SK-N-SH (cell line): Measurements from ENCODE around the gene GPATCH1. TPM values are rescaled to one million over a fixed set of nuclear protein-coding genes. Genes with fewer than 3 reads are reported as not detected.

Source experiments
- CTCF ChIA-PET: fragments of 300-600, 350-600 bp; formaldehyde crosslinking; extraction: SDS; loops from one replicate; lab custom pipeline; 2021; lab: Yijun Ruan, JAX
- POLR2A ChIA-PET: fragments of 350-600 bp; sonication (Branson Sonifier 250); formaldehyde crosslinking; extraction: SDS; loops from one replicate; lab custom pipeline; 2020; ENCODE audit warnings: antibody characterized with exemption, inconsistent platforms; lab: Yijun Ruan, JAX
- DNase-seq: peaks from one replicate; pipeline ENCODE4 v3.0.0; 2012
- H2AFZ ChIP-seq: fragments of 200-600 bp; sonication (generic); 2 replicates; pipeline ENCODE4 v1.8.1; 2016; ENCODE audit warnings: antibody characterized with exemption, mild to moderate bottlenecking, low read depth
- H3F3A ChIP-seq: fragments of 200-600 bp; sonication (generic); replicated peaks from 2 replicates; pipeline ENCODE3; 2016; ENCODE audit warnings: antibody characterized with exemption, mild to moderate bottlenecking; ENCODE audit not compliant: insufficient read depth
- H3K27ac ChIP-seq, 2 experiments: fragments of 200-500 bp in 1 of 2; fragments of 200-600 bp in 1 of 2; sonication (Bioruptor generic) in 1 of 2; sonication (generic), shearing (Covaris generic) in 1 of 2; 2 replicates each; pipeline versions ENCODE4 v1.5.1 to v1.6.1; 2014 to 2016; ENCODE audit warnings: low read depth in 2 of 2, inconsistent platforms in 1 of 2, low read length in 1 of 2, mild to moderate bottlenecking in 1 of 2, mixed read lengths in 1 of 2
- H3K27me3 ChIP-seq: fragments of 200-600 bp; sonication (generic), shearing (Covaris generic); 2 replicates; pipeline ENCODE4 v1.6.1; 2016; ENCODE audit warnings: mixed run types; ENCODE audit not compliant: insufficient read depth
- H3K36me3 ChIP-seq, 2 experiments: fragments of 200-500 bp in 1 of 2; fragments of 200-600 bp in 1 of 2; sonication (Bioruptor generic) in 1 of 2; sonication (generic) in 1 of 2; replicated peaks in 1 of 2; 2 replicates each; pipeline versions ENCODE3 to v1.5.1; 2014 to 2016; ENCODE audit warnings: low read length in 1 of 2, mild to moderate bottlenecking in 1 of 2; ENCODE audit not compliant: insufficient read depth in 2 of 2, control insufficient read depth in 1 of 2
- H3K4me1 ChIP-seq, 2 experiments: fragments of 200-500 bp in 1 of 2; fragments of 200-600 bp in 1 of 2; sonication (Bioruptor generic) in 1 of 2; sonication (generic), shearing (Covaris generic) in 1 of 2; 2 replicates each; pipeline versions ENCODE4 v1.5.1 to v1.6.1; 2014 to 2016; ENCODE audit warnings: low read depth in 1 of 2, low read length in 1 of 2, mixed run types in 1 of 2; ENCODE audit not compliant: insufficient read depth in 2 of 2, control insufficient read depth in 1 of 2
- H3K4me2 ChIP-seq: fragments of 200-600 bp; sonication (generic), shearing (Covaris generic); 2 replicates; pipeline ENCODE4 v1.6.1; 2017; ENCODE audit warnings: mixed run types
- H3K4me3 ChIP-seq, 2 experiments: fragments of 200-500 bp in 1 of 2; fragments of 200-600 bp in 1 of 2; sonication (Bioruptor generic) in 1 of 2; sonication (generic), shearing (Covaris generic) in 1 of 2; 2 replicates each; pipeline versions ENCODE4 v1.5.1 to v1.8.1; 2014 to 2016; ENCODE audit warnings: low read depth in 2 of 2, inconsistent platforms in 1 of 2, low read length in 1 of 2, mild to moderate bottlenecking in 1 of 2, mixed read lengths in 1 of 2, moderate library complexity in 1 of 2
- H3K79me2 ChIP-seq: fragments of 200-600 bp; sonication (generic); 2 replicates; pipeline ENCODE4 v1.8.1; 2017; ENCODE audit warnings: mild to moderate bottlenecking; ENCODE audit not compliant: insufficient read depth
- H3K9ac ChIP-seq: fragments of 200-600 bp; sonication (generic); 2 replicates; pipeline ENCODE4 v1.6.1; 2017; ENCODE audit warnings: mixed run types
- H3K9me2 ChIP-seq: fragments of 200-600 bp; sonication (generic); 2 replicates; pipeline ENCODE4 v1.6.1; 2017; ENCODE audit warnings: mixed run types
- H3K9me3 ChIP-seq: fragments of 200-600 bp; sonication (generic); 2 replicates; pipeline ENCODE4 v1.6.1; 2017; ENCODE audit warnings: mixed run types, mild to moderate bottlenecking, moderate library complexity
- H4K20me1 ChIP-seq: fragments of 200-600 bp; sonication (generic); 2 replicates; pipeline ENCODE4 v1.6.1; 2017; ENCODE audit warnings: mild to moderate bottlenecking, mixed run types; ENCODE audit not compliant: insufficient read depth
- CTCF ChIP-seq: fragments of 200-600 bp; sonication (generic); IDR thresholded peaks from 2 replicates; pipeline ENCODE4 v1.6.1; 2017; ENCODE audit warnings: antibody characterized with exemption, mild to moderate bottlenecking, moderate library complexity
- FOXJ3 ChIP-seq: sonication (generic); formaldehyde crosslinking; IDR thresholded peaks from 2 replicates; pipeline ENCODE4 v1.5.1; 2020; ENCODE audit warnings: mild to moderate bottlenecking, missing genetic modification reagents
- GATA2 ChIP-seq: sonication (generic); formaldehyde crosslinking; IDR thresholded peaks from 2 replicates; pipeline ENCODE4 v1.5.0; 2020; ENCODE audit warnings: mild to moderate bottlenecking, missing genetic modification reagents
- MXI1 ChIP-seq: IDR thresholded peaks from 2 replicates; pipeline ENCODE4 v1.6.1; 2012; ENCODE audit warnings: mild to moderate bottlenecking, low read depth, low read length, improper control_type of control experiment
- PBX3 ChIP-seq: IDR thresholded peaks from 2 replicates; pipeline ENCODE4; 2012
- POLR2AphosphoS5 ChIP-seq: IDR thresholded peaks from 2 replicates; pipeline ENCODE4 v1.6.1; 2012; ENCODE audit warnings: low read depth, low read length
- RAD21 ChIP-seq: IDR thresholded peaks from 2 replicates; pipeline ENCODE4 v1.6.1; 2012; ENCODE audit warnings: mild to moderate bottlenecking, low read length
- RCOR1 ChIP-seq: fragments of 150-350 bp; IDR thresholded peaks from 2 replicates; pipeline ENCODE4 v1.6.1; 2017; ENCODE audit warnings: antibody characterized with exemption, low read length
- SMC3 ChIP-seq: IDR thresholded peaks from 2 replicates; pipeline ENCODE4 v1.6.1; 2012; ENCODE audit warnings: low read depth, low read length, improper control_type of control experiment
- TAF1 ChIP-seq: IDR thresholded peaks from 2 replicates; pipeline ENCODE4 v1.6.1; 2012; ENCODE audit warnings: low read depth, mild to moderate bottlenecking, low read length, moderate library complexity, borderline replicate concordance
- TEAD4 ChIP-seq: IDR thresholded peaks from 2 replicates; pipeline ENCODE4 v1.4.0; 2012; ENCODE audit warnings: mild to moderate bottlenecking, borderline replicate concordance; ENCODE audit not compliant: insufficient read depth
- USF1 ChIP-seq: IDR thresholded peaks from 2 replicates; pipeline ENCODE4 v1.4.0; 2012; ENCODE audit warnings: low read depth, borderline replicate concordance
- WGBS: methylation state at CpG from one replicate; pipeline ENCODE4 v1.1.6; 2017; ENCODE audit warnings: low lambda C conversion rate; 5-methylcytosine and 5-hydroxymethylcytosine counted together
- polyA plus RNA-seq, 3 experiments: library from polyadenylated mRNA; depleted of rRNA; stranded (reverse); fragments of >200 nt; gene quantifications; 2 replicates each; pipeline ENCODE4 v1.2.3, GENCODE V29; 2012

The GPATCH1 gene
- polyA plus RNA-seq, 1 of the 3 experiments (the other 2 are of a cell fraction), result 5.9 TPM

GRCh38 chr19:33158365-33158764 is 77.4 kb downstream of the GPATCH1 start:
- H2AFZ ChIP-seq, result no peak overlapping the region
- no peak for DNase-seq
- no peaks in the 10 kb centered on the region for H3K36me3 ChIP-seq
- no peak overlapping the region for H3K4me2 ChIP-seq
- no peaks in the 10 kb centered on the region for H3K79me2 ChIP-seq
- ChIA-PET POLR2A (no interaction called here), CTCF (interaction anchor here (1.0 to 6.2 kb wide), 5 partner anchors 19 to 34 kb away, joined by 3 to 30 read pairs (median 3); no protein-coding TSS in a partner anchor)
- no peaks in the 10 kb centered on the region; a peak in 1 of 4 replicates for H3K4me1 ChIP-seq
- H3K9me3 ChIP-seq, result no peaks in the 10 kb centered on the region
- H3K4me3 ChIP-seq, result no peak overlapping the region
- no peaks in the 10 kb centered on the region for H3F3A ChIP-seq
- no peak overlapping the region for H3K27ac ChIP-seq
- TF ChIP-seq TAF1, result no peak
- no peak for TF ChIP-seq TEAD4
- no peak for TF ChIP-seq POLR2AphosphoS5
- no peaks in the 10 kb centered on the region for H3K9me2 ChIP-seq
- no peak overlapping the region for H3K9ac ChIP-seq
- H4K20me1 ChIP-seq, result no peaks in the 10 kb centered on the region
- no peaks in the 10 kb centered on the region for H3K27me3 ChIP-seq
- WGBS, result 88% methylated on average over 6 of the region's 6 CpGs

- H3K9me3 ChIP-seq, result no peaks in the 10 kb centered on the region
- ChIA-PET CTCF (interaction anchor here (0.8 to 6.2 kb wide), 3 partner anchors 15 to 25 kb away, joined by 3 to 30 read pairs (median 7); no protein-coding TSS in a partner anchor), POLR2A (interaction anchor here (1.2 kb wide), 1 partner anchor 18 kb away, joined by 4 read pairs; no protein-coding TSS in a partner anchor)
- H3K79me2 ChIP-seq, result no peaks in the 10 kb centered on the region
- no peak for DNase-seq
- H2AFZ ChIP-seq, result no peak overlapping the region
- no peak overlapping the region for H3K4me2 ChIP-seq
- no peaks in the 10 kb centered on the region for H3F3A ChIP-seq
- H3K36me3 ChIP-seq, result no peaks in the 10 kb centered on the region
- no peaks in the 10 kb centered on the region for H3K9me2 ChIP-seq
- H3K9ac ChIP-seq, result no peak overlapping the region
- no peak for TF ChIP-seq PBX3
- TF ChIP-seq MXI1, result no peak
- no peak for TF ChIP-seq RAD21
- no peak for TF ChIP-seq SMC3
- no peak for TF ChIP-seq USF1
- TF ChIP-seq GATA2 (CRISPR knock-in tag), result no peak
- TF ChIP-seq POLR2AphosphoS5, result no peak
- TF ChIP-seq FOXJ3 (CRISPR knock-in tag), result no peak
- TF ChIP-seq RCOR1, result no peak
- TF ChIP-seq CTCF, result no peak
- no peak overlapping the region for H3K4me3 ChIP-seq
- 95% methylated on average over 4 of the region's 4 CpGs for WGBS
- H3K27me3 ChIP-seq, result no peaks in the 10 kb centered on the region
- no peak overlapping the region for H3K27ac ChIP-seq
- no peaks in the 10 kb centered on the region; a peak in 1 of 4 replicates for H3K4me1 ChIP-seq
- no peaks in the 10 kb centered on the region for H4K20me1 ChIP-seq
Observed at GRCh38 chr19:33159149-33159548, 78.2 kb downstream of the GPATCH1 start.
